ENCODE measurements around the gene FRMD3.

Gene FRMD3

GRCh38 chr9:83208065-83208850 lies 329.9 kb downstream of the FRMD3 start:
- peaks cover 4% of the 10 kb centered on the region for H3K27me3 Mint-ChIP-seq
- H3K27ac Mint-ChIP-seq: no peak overlapping the region
- no peak for DNase-seq
- H3K4me3 Mint-ChIP-seq: no peak overlapping the region
- no peaks in the 10 kb centered on the region for H3K9me3 Mint-ChIP-seq
- no peaks in the 10 kb centered on the region for H3K4me1 Mint-ChIP-seq (ENCODE audit: low read depth)
- no peaks in the 10 kb centered on the region for H3K36me3 Mint-ChIP-seq (ENCODE audit: low read depth)

- Mint-ChIP-seq H3K4me1 (ENCODE audit: low read depth) (no peaks in the 10 kb centered on the region), H3K36me3 (ENCODE audit: low read depth) (no peaks in the 10 kb centered on the region), H3K27ac (no peak overlapping the region), H3K9me3 (no peaks in the 10 kb centered on the region), H3K4me3 (no peak overlapping the region), H3K27me3 (no peaks in the 10 kb centered on the region)
- DNase-seq: no peak
These were observed 334.2 kb downstream of the FRMD3 start for GRCh38 chr9:83204047-83204446.

- DNase-seq: no peak
- no peak overlapping the region for H3K27ac Mint-ChIP-seq
- H3K9me3 Mint-ChIP-seq: no peaks in the 10 kb centered on the region
- H3K4me3 Mint-ChIP-seq: no peak overlapping the region
- no peaks in the 10 kb centered on the region for H3K4me1 Mint-ChIP-seq (ENCODE audit: low read depth)
- no peaks in the 10 kb centered on the region for H3K27me3 Mint-ChIP-seq
- no peaks in the 10 kb centered on the region for H3K36me3 Mint-ChIP-seq (ENCODE audit: low read depth)
These were observed 337.7 kb downstream of the FRMD3 start for GRCh38 chr9:83200531-83200930.

- no peaks in the 10 kb centered on the region for H3K9me3 Mint-ChIP-seq
- H3K4me1 Mint-ChIP-seq (ENCODE audit: low read depth): no peaks in the 10 kb centered on the region
- no peaks in the 10 kb centered on the region for H3K27me3 Mint-ChIP-seq
- H3K27ac Mint-ChIP-seq: no peak overlapping the region
- no peak overlapping the region for H3K4me3 Mint-ChIP-seq
- DNase-seq: no peak
- no peaks in the 10 kb centered on the region for H3K36me3 Mint-ChIP-seq (ENCODE audit: low read depth)
These were observed 338.4 kb downstream of the FRMD3 start for GRCh38 chr9:83199832-83200231.

GRCh38 chr9:83199240-83199639 lies 339.0 kb downstream of the FRMD3 start:
- Mint-ChIP-seq H3K9me3 (no peaks in the 10 kb centered on the region), H3K36me3 (ENCODE audit: low read depth) (no peaks in the 10 kb centered on the region), H3K27me3 (no peaks in the 10 kb centered on the region), H3K4me3 (no peak overlapping the region), H3K4me1 (ENCODE audit: low read depth) (no peaks in the 10 kb centered on the region), H3K27ac (no peak overlapping the region)
- no peak for DNase-seq

- Mint-ChIP-seq H3K4me1 (ENCODE audit: low read depth) (no peaks in the 10 kb centered on the region), H3K36me3 (ENCODE audit: low read depth) (no peaks in the 10 kb centered on the region), H3K4me3 (no peak overlapping the region), H3K9me3 (no peaks in the 10 kb centered on the region), H3K27me3 (no peaks in the 10 kb centered on the region), H3K27ac (no peak overlapping the region)
- DNase-seq: no peak
These were observed 339.8 kb downstream of the FRMD3 start for GRCh38 chr9:83198371-83198770.

- no peaks in the 10 kb centered on the region for H3K9me3 Mint-ChIP-seq
These were observed 340.6 kb downstream of the FRMD3 start for GRCh38 chr9:83197591-83197990.

GRCh38 chr9:83196946-83197345 lies 341.3 kb downstream of the FRMD3 start:
- DNase-seq: no peak
- Mint-ChIP-seq H3K27ac (no peak overlapping the region), H3K36me3 (ENCODE audit: low read depth) (no peaks in the 10 kb centered on the region), H3K27me3 (no peaks in the 10 kb centered on the region), H3K4me1 (ENCODE audit: low read depth) (no peaks in the 10 kb centered on the region), H3K9me3 (no peaks in the 10 kb centered on the region), H3K4me3 (no peak overlapping the region)

More at GRCh38 chr9:83197591-83197990, 340.6 kb downstream of the FRMD3 start:
- Mint-ChIP-seq H3K27ac (no peak overlapping the region), H3K27me3 (no peaks in the 10 kb centered on the region), H3K4me3 (no peak overlapping the region), H3K36me3 (ENCODE audit: low read depth) (no peaks in the 10 kb centered on the region), H3K4me1 (ENCODE audit: low read depth) (no peaks in the 10 kb centered on the region)
- DNase-seq: no peak
